Effector CD4-positive, alpha-beta T cell (primary cell): Measurements from ENCODE around the gene ZNF462.

ENCODE experiments used
- DNase-seq: peaks from one replicate; pipeline ENCODE4 v3.0.0-alpha.2; 2020

ZNF462 gene

GRCh38 chr9:106864373-106865143 lies 1.6 kb downstream of the ZNF462 start:
- no peak for DNase-seq

- no peak for DNase-seq
These were observed 3.3 kb downstream of the ZNF462 start for GRCh38 chr9:106866243-106866642.

- no peak for DNase-seq
These were observed 4.3 kb downstream of the ZNF462 start for GRCh38 chr9:106867286-106867685.

GRCh38 chr9:106868087-106868486 lies 5.1 kb downstream of the ZNF462 start:
- no peak for DNase-seq

- DNase-seq, result no peak
These were observed 5.6 kb downstream of the ZNF462 start for GRCh38 chr9:106868565-106868964.

- no peak for DNase-seq
These were observed 6.1 kb downstream of the ZNF462 start for GRCh38 chr9:106869028-106869427.

GRCh38 chr9:106869458-106869857 lies 6.5 kb downstream of the ZNF462 start:
- no peak for DNase-seq

GRCh38 chr9:106872641-106873040 lies 9.7 kb downstream of the ZNF462 start:
- no peak for DNase-seq

GRCh38 chr9:106874031-106874430 lies 11.1 kb downstream of the ZNF462 start:
- DNase-seq, result no peak

- no peak for DNase-seq
These were observed 11.7 kb downstream of the ZNF462 start for GRCh38 chr9:106874652-106875051.

- DNase-seq, result no peak
These were observed 12.6 kb downstream of the ZNF462 start for GRCh38 chr9:106875529-106875928.

- DNase-seq, result no peak
These were observed 14.4 kb downstream of the ZNF462 start for GRCh38 chr9:106877345-106877744.

- DNase-seq, result no peak
These were observed 15.3 kb downstream of the ZNF462 start for GRCh38 chr9:106878081-106878837.

- no peak for DNase-seq
These were observed 16.0 kb downstream of the ZNF462 start for GRCh38 chr9:106878934-106879333.

- no peak for DNase-seq
These were observed 16.5 kb downstream of the ZNF462 start for GRCh38 chr9:106879439-106879882.

GRCh38 chr9:106880081-106880480 lies 17.1 kb downstream of the ZNF462 start:
- DNase-seq, result no peak

GRCh38 chr9:106880863-106881262 lies 17.9 kb downstream of the ZNF462 start:
- no peak for DNase-seq

GRCh38 chr9:106883030-106883429 lies 20.1 kb downstream of the ZNF462 start:
- DNase-seq, result no peak

- no peak for DNase-seq
These were observed 20.7 kb downstream of the ZNF462 start for GRCh38 chr9:106883626-106884190.

GRCh38 chr9:106885451-106885850 lies 22.5 kb downstream of the ZNF462 start:
- DNase-seq, result no peak

GRCh38 chr9:106886111-106887046 lies 23.4 kb downstream of the ZNF462 start:
- no peak for DNase-seq

GRCh38 chr9:106887066-106887465 lies 24.1 kb downstream of the ZNF462 start:
- DNase-seq, result no peak
